Activated naive CD4-positive, alpha-beta T cell (primary cell): ENCODE measurements around the gene TMEM217.
"Not testable (repeated sequence)": the region's sequence is repeated elsewhere in the genome, so short reads cannot be mapped to it uniquely, and the experiment has no call there.

Experiments
- DNase-seq, 4 experiments: peaks; one replicate each; lab custom pipeline; 2025; lab: John Stamatoyannopoulos, UW

Gene TMEM217

DNA sequence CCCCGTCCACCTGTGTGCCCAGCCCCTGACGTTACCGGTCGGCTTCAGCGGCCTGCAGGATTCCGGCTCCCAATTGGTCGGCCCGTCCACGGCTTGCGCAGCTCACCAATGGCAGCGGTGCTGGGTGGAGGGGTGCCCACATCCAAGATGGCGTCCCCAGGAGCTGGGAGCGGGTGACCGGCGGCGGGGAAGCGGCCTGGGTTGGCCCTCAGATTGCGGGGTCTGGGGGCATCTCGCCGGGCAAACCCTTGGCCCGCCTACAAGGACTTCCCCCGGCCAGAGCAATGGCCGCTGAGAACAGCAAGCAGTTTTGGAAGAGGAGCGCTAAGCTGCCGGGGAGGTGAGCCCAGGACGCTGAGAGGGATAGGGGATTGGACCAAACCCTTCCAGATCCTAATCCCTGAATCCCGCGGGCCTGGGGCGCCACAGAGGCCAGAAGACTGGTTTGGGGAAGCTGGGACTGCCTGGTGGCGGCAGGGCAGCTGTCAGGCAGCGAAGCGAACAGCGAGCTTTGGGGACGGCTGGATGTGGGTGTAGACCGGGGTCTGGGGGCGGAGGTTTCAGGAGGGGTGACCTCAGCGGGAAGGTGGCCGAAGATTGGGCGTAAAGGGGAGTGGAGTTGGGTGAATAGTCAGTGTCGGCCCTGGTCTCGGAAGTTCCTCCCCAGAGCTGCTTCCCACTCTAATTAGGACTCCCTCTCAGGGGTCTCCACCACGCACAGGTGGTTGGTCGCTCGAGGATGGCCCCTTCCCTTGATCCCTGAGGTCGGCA is at the start of gene TMEM217, which contains the start of gene TBC1D22B:
Gene TMEM217 (minus strand): TSS at position 511 of the 771 bp plus-strand sequence. CDS start 39,114 bp downstream, outside the sequence.
Gene TBC1D22B (plus strand): TSS at position 139 of the 771 bp plus-strand sequence. CDS start 146 bp downstream, at position 285.
- DNase-seq, result peak; percentile 81 to 93 (median 91)

- not testable (repeated sequence) for DNase-seq
Measured at GRCh38 chr6:37307484-37307883, 49.5 kb upstream of the TMEM217 start.

GRCh38 chr6:37306624-37307222 is 48.8 kb upstream of the TMEM217 start:
- DNase-seq, result no peak

- DNase-seq, result no peak
Measured at GRCh38 chr6:37305841-37306425, 48.0 kb upstream of the TMEM217 start.

- no peak for DNase-seq
Measured at GRCh38 chr6:37304766-37305165, 46.8 kb upstream of the TMEM217 start.

DNA sequence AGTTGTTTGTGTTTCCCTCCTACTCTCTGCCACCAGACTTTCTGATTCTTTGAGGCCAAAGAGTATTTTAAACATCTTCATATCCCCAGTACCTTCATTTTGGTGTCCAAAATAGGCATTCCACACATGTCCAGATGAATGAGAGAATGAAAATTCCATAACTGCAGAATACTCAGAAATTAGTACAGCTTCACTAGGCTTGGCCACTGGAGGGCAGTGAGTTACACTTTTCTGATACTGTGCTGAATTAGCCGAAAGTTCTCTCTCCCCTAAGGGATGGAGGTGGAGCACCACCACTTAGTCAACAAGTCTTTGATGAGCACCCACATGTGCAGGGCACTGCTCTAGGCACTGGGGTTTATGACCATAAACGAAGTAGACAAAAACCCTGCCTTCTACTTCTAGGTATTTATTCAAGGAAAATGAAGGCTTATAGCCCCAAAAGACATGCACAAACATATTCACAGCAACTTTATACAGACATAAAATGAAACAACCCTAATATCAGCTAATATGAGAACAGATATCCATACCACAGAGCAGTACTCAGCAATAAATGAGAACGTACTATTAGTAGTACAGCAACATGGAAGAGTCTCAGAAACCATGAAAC is 46.1 kb upstream of the TMEM217 start:
- DNase-seq, result no peak

- no peak for DNase-seq
Measured at GRCh38 chr6:37303091-37303660, 45.2 kb upstream of the TMEM217 start.

DNA sequence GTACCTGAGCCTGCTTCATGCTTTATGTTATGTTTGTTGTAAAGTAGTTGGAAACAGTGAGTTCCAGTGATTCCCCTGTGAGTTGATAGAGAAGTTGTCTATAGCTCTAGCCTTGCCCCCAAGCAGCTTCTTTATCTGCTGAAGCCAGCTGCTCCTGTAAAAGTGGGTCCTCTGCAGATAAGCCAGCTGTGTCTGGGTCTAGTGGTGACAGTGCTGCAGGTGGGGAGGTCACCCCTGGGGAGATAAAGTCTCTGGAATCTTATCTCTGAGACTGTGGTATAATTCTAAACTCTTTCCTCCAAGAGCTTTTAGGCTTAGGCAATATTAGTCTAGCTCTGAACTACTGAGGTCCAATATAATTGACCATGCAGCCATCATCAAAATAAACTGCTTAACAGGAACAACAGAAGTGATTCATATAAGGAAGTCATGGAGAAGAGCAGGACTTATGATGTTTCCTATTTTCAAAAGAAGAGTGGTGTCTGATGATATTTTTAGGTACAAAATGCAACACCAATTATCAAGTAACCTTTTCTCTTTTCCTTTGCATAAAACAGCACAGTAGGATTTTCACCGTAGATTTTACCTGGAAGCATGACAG is 44.2 kb upstream of the TMEM217 start:
- no peak for DNase-seq

- no peak for DNase-seq
Measured at GRCh38 chr6:37299990-37300389, 42.0 kb upstream of the TMEM217 start.

DNA sequence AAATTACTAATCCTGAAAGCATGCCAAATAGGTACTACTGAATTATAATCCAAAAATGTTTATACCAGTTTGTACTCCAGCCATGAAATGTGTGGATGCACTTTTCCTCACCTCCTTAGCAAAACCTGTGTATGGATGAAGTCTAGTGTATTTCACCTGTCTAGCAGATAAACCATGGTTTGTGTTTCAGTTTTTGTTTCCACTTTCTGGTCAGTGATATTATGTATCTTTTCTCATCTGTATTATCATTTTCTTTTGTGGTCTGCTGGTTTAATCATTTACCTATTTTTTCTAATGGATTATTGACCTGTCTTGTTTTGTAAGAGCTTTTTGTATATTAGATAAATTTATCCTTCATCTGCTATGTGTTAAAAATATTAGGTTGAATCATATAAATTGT is 41.0 kb upstream of the TMEM217 start:
- DNase-seq, result no peak

- DNase-seq, result not testable (repeated sequence)
Measured at GRCh38 chr6:37297637-37298036, 39.7 kb upstream of the TMEM217 start.

DNA sequence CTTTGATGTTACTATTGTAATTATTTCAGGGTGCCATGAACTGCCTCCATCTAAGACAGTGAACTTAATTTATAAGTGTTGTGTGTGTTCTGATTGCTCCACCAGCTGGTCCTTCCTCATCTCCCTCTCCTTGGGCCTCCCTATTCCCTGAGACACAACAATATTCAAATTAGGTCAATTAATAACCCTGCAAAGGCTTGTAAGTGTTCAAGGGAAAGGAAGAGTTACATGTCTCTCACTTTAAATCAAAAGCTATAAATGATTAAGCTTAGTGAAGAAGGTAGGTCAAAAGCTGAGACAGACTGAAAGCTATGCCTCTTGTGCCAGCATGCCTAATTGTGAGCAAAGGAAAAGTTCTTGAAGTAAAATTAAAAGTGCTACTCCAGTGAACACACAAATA is 35.5 kb upstream of the TMEM217 start:
- no peak for DNase-seq

DNA sequence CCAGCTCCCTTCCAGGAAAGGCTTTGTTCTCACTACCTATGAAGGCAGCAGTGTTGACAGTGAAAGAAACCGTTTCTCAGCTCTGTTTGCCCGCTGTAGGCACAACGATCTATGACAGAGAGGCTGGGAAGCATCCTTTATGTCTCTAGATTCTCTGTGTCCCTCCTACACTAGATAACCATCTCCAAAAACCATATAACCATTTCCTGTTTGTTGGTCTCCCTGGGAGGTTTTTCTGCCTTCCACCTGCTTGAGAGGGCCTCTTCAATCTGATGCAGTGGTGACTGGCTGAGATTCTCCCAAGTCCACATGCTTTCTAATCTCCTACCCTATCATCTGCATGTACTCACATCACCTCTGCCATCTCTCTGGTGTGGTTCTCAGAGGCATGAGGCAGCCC is 32.0 kb upstream of the TMEM217 start:
- no peak for DNase-seq

GRCh38 chr6:37288247-37288646 is 30.3 kb upstream of the TMEM217 start:
- DNase-seq, result no peak

GRCh38 chr6:37287519-37288157 is 29.7 kb upstream of the TMEM217 start:
- DNase-seq, result no peak

DNA sequence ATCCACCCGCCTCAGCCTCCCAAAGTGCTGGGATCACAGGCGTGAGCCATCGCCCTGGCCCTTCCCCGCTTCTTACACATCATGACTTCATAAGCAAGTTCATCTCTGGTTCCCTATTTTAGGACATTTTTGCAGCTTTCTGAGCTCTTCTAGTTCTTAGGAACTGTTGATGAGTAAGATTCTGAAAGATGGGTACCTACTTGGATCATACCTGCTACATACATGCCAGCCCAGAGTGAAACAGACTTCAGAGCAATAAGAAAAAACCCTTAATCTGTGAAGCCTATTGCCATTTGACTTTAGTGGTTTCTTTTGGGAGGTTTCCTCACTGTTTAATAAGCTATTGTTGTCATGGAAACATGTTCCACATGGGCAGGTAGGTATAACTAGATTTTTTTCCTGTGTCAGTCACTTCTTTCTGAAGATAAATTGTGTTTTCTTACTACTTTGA is 27.9 kb upstream of the TMEM217 start:
- DNase-seq, result no peak

GRCh38 chr6:37284781-37285180 is 26.8 kb upstream of the TMEM217 start:
- no peak for DNase-seq

GRCh38 chr6:37283671-37284151 is 25.8 kb upstream of the TMEM217 start:
- no peak for DNase-seq

DNA sequence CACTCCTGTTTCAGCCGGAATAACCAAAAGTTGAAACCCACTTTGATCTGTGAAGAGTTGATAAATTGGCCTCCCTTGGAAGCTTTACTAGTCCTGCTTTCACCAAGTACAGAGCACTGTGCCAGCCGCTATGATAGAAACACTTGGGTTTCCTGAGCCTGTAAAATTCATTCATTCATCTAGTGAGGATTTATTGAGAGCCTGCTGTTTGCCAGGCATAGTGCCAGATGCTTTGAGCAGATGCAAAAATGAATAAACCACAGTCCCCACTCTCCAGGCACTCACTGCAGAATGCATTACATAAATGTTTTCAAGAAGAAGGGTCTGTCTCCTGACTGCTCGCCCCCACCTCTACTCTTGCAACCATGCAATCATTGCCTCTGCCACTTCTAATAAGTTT is 25.3 kb upstream of the TMEM217 start:
- DNase-seq, result no peak

- no peak for DNase-seq
Measured at GRCh38 chr6:37282371-37282770, 24.4 kb upstream of the TMEM217 start.
